HuH-7 (cell line): Measurements from ENCODE around the gene VAPA.

Source experiments
- DNase-seq: peaks from one replicate; pipeline ENCODE4 v3.0.0; 2011; ENCODE audit warnings: low spot score

The VAPA gene

GRCh38 chr18:10003281-10003680, 89.5 kb downstream of the VAPA start:
- DNase-seq, result no peak

- no peak for DNase-seq
Observed at GRCh38 chr18:10003866-10004265, 90.0 kb downstream of the VAPA start.

DNA sequence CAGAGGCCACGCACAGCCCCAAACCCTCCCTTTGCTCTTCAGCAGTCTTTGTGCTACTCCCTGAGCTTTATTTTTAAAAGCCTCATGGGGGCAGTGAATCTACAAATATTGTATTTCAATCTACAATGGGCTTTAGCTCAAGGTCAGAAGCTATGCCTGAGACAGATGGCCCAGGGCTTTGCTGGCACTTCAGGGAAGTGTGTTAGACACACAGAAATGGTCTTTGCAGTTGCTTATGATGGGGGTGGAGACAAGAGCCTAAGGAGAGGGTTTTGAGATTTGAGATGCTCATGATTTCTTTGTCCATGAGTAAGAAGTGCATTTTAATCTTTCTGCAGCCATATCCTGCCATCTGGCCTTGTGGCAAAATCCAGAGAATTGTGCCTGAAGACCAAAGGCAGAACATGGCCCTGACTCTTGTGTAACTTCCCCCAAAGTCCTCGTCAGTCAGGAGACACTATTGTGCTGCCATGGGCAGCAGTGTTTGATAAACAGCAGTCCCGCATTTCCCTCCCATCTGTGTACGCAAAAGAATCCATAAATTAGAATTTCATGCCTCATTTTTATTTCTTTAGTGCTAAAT, 92.6 kb downstream of the VAPA start:
- no peak for DNase-seq

- DNase-seq, result no peak
Observed at GRCh38 chr18:10008006-10008647, 94.3 kb downstream of the VAPA start.
